SH-SY5Y (cell line): ENCODE results near the gene DNAI2.

Source experiments
- GATA2 ChIP-seq: IDR thresholded peaks from 2 replicates; pipeline ENCODE4 v1.6.1; 2011; ENCODE audit warnings: mild to moderate bottlenecking, low read depth, low read length
- GATA3 ChIP-seq: IDR thresholded peaks from 2 replicates; pipeline ENCODE4 v1.6.1; 2011; ENCODE audit warnings: low read depth, mild to moderate bottlenecking, low read length, moderate library complexity

GRCh38 chr17:74332763-74333283 is 58.8 kb downstream of the DNAI2 start:
- TF ChIP-seq GATA2 (no peak), GATA3 (no peak)
